Stimulated activated CD8-positive, alpha-beta memory T cell treated with anti-CD3 and anti-CD28 coated beads, Interleukin-4, amount 100 ng/mL, for 48 hours (primary cell): ENCODE results near the gene NPIPA8.
A peak's percentile ranks its signal among the peaks of the same experiment; 100 is the strongest.
"Not testable (repeated sequence)": the region's sequence is repeated elsewhere in the genome, so short reads cannot be mapped to it uniquely, and the experiment has no call there.

ENCODE experiments used
- DNase-seq: peaks from one replicate; pipeline ENCODE4 v3.0.0-alpha.2; 2020

The NPIPA8 gene

DNA sequence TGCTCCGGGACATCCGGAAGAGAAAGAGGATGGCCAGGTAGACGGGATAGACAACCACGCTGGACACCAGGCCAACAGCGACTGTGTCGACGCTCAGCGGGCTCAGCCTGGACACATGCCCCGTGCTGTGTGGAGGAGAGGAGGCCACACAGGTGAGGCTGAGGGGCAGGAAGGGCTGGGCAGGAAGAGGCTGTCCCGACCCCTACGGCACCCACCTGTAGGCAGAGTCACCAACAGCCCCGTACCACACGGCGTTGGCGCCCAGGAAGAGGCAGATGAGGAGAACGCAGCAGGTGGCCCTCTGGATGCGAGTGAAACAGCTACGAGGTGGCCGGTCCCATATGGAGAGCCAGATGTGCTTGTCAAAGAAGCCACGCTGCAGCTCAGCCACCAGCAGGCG lies at the start of gene NPIPA8:
TSS of gene NPIPA8 (minus strand) at position 101 of the 400 bp plus-strand sequence. CDS start 4,074 bp downstream, outside the sequence.
- not testable (repeated sequence) for DNase-seq

GRCh38 chr16:18385285-18385684 lies 48.7 kb upstream of the NPIPA8 start:
- DNase-seq = not testable (repeated sequence)

DNA sequence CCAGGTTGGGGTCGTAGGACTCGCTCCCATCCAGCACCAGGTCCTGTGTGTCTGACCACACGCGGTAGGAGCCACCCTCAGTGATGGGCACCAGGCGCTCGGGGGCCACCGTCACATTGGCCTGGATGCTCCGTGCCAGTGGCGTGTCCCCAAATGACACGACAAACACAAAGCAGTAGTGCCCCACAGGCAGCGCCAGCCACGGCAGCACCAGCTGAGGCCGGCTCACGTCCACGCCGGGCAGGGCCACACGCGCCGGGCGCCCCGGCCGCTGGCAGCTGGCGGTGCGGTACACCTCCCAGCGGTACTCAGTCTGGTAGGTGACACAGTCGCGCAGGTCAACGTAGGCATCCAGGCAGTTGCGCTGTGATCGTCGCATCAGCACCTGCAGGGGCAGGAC lies 48.3 kb upstream of the NPIPA8 start:
- DNase-seq = not testable (repeated sequence)

DNA sequence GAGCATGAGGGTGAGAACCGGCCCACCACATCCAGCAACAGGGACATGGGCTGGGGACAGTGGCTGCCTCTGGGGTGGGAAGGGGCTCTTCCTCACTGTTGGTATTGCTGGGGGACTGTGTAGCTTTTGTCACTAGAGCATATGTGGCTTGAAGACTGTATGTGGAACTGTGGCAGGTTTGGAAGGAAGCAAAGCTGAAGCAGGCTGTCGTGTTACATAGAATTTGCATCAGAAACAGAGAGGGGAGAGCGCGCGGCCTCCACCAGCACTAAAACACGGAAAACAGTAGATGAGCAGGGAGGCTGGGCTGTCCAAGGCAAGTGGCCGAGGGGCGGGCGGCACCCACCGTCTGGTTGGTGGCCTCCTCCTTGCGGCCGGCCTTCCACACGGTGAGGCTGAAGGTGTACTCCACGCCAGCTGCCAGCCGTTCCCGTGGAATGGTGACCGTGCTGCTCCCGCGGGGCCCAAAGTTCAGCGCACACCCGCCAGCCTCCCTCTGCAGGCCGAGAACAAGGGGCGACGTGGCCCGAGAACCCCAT lies 47.6 kb upstream of the NPIPA8 start:
- not testable (repeated sequence) for DNase-seq

- DNase-seq = not testable (repeated sequence)
Observed at GRCh38 chr16:18382696-18383095, 46.2 kb upstream of the NPIPA8 start.

DNA sequence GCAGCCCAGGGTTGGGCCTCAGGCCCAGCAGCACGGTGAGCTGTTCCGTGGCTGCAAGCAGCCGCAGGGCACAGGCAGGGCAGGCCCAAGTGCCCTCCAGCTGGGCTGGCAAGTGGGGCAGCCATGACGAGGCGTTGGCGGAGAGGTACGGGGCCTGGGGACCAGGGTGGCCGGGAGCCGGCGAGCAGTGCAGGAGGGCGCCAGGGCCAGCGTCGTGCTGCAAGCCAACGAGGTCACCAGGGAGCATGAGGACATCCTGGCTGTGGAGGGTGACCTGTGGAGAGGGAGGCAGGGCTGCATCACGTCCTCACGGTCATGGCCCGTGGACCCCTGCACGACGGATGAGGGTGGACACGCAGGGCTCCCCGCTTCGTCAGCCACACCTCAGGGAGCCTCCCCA lies 11.2 kb upstream of the NPIPA8 start:
- DNase-seq = peak; percentile 1

DNA sequence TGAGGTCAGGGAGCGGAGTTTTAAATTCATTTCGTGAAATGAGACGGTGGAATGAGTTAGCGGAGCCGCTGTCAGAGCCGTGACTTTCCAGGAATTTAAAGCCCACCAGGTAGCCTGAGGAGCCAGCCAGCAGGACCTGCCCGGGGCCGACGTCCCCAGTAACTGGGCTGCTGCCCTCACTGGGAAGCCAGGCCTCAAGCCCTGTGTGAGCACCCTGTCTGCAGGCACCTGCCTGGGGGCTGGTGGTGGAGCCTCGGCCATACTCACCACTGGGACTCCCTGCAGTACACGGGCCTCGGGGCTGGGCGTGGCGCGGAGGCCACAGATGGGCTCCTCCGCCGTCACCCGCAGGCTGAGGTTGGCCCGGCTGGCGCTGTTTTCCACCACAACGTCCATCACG lies 10.5 kb upstream of the NPIPA8 start:
- not testable (repeated sequence) for DNase-seq

- not testable (repeated sequence) for DNase-seq
Observed at GRCh38 chr16:18344634-18345033, 8.1 kb upstream of the NPIPA8 start.

DNA sequence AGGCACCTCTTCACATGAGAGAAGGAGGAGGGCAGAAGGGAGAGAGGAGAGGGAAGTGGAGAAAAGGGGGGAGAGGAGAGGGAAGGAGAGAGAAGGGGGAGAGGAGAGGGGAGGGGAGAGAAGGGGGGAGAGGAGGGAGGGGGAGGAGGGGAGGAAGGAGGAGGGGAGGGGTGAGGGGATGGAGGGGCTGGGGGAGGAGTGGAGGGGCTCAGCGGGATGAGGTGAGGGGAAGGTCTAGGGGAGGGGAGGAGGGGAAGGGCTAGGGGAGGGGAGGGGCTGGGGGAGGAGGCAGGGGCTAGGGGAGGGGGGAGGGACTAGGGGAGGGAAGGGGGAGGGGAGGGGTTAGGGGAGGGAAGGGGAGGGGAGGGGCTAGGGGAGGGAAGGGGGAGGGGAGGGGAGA lies 5.5 kb upstream of the NPIPA8 start:
- DNase-seq = not testable (repeated sequence)

- peak; percentile 1 for DNase-seq
Observed at GRCh38 chr16:18341417-18341960, 5.0 kb upstream of the NPIPA8 start.

- peak; percentile 3 for DNase-seq
Observed at GRCh38 chr16:18339210-18339609, 2.7 kb upstream of the NPIPA8 start.

DNA sequence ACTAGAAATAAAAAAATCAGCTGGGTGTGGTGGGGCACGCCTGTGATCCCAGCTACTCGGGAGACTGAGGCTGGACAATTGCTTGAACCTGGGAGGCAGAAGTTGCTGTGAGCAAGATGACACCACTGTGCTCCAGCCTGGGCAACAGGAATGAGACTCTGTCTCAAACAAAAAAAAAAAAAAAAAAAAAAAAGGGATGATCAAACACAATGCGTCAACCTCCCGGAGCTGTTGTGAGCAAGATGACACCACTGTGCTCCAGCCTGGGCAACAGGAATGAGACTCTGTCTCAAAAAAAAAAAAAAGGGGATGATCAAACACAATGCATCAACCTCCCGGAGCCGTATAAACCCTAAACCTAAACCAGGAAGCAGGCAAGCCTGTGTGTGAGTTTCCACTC lies 24.7 kb downstream of the NPIPA8 start:
- not testable (repeated sequence) for DNase-seq

GRCh38 chr16:18309159-18309558 lies 27.4 kb downstream of the NPIPA8 start:
- DNase-seq = not testable (repeated sequence)

DNA sequence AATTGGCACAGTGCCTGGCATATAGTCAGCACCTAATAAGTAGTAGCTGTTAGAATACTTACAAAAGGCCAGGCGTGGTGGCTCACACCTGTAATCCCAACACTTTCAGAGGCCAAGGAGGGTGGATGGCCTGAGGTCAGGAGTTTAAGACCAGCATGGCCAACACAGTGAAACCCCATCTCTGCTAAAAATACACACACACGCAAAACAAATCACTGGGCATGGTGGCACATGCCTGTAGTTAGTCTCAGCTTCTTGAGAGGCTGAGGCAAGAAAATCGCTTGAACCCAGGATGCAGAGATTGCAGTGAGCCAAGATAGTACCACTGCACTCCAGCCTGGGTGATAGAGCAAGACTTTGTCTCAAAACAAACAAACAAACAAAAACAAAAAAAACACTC lies 29.3 kb downstream of the NPIPA8 start:
- not testable (repeated sequence) for DNase-seq

- DNase-seq = not testable (repeated sequence)
Observed at GRCh38 chr16:18306066-18306465, 30.5 kb downstream of the NPIPA8 start.

DNA sequence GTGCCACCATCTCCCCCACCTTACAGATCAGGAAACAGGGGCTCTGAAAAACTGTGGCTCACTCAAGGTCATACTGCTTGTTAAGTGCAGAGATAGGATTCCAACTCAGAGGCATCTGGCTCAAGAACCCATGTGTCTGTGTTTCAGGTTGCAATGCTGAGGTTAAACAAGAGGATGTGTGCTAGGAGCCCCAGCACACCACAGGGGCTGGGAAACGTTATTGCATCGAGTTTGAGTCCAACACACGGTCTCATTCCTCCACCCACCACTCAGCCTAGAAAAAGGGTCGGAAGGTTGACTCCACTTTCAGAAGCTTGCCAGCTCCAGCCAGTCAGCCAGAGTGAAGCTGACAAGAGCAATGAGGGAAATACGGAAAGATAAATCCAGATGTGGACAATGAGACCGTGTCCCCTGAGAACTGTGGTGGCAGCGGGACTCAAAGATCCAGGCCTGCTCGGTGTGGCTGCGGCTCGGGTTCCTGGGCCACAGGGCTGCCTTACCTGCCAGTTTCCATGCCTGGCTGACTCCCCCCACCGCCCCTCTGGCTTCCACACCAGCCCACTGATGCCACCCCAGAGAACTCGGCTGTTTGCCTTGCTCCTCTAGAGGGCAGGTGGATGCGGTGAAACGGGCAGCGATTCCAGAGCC lies 33.4 kb downstream of the NPIPA8 start:
- not testable (repeated sequence) for DNase-seq

GRCh38 chr16:18297714-18298113 lies 38.8 kb downstream of the NPIPA8 start:
- not testable (repeated sequence) for DNase-seq

DNA sequence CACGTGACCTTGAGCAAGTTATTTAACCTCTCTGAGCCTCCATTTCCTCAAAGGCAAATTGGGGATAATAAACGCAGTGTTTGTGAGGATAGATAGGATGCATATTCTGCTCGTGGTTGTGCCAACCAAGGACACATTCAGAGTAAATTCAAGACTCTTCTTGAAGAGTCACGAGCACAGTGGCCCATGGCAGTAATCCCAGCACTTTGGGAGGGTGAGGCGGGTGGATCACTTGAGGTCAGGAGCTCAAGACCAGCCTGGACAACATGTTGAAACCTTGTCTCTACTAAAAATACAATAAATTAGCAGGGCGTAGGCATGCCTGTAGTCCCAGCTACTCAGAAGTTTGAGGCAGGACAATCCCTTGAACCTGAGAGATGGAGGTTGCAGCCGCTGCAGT lies 39.6 kb downstream of the NPIPA8 start:
- DNase-seq = not testable (repeated sequence)

DNA sequence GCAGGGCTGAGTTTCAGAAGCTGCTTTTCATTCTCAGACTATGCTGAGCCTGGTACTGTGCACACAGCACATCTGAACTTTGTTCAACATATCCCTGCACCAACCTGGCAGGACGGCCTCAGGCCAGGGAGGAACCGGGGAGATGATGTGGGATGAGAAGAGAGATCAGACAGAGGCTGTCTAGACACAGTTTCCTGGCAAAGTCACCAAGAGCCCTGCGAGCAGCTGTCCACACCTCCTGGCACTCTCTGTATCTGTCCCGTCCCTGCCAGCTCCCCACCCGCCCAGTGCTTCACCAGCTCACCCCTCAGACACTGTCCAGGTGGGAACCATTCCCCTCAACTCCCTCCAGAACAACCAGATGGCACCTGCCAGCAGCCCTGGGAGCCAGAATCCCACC lies 42.2 kb downstream of the NPIPA8 start:
- DNase-seq = not testable (repeated sequence)

- DNase-seq = not testable (repeated sequence)
Observed at GRCh38 chr16:18293337-18293956, 43.1 kb downstream of the NPIPA8 start.

- not testable (repeated sequence) for DNase-seq
Observed at GRCh38 chr16:18290959-18291358, 45.6 kb downstream of the NPIPA8 start.

GRCh38 chr16:18286342-18286741 lies 50.2 kb downstream of the NPIPA8 start:
- DNase-seq = not testable (repeated sequence)

GRCh38 chr16:18280319-18280718 lies 56.2 kb downstream of the NPIPA8 start:
- not testable (repeated sequence) for DNase-seq

GRCh38 chr16:18276756-18277155 lies 59.8 kb downstream of the NPIPA8 start:
- not testable (repeated sequence) for DNase-seq
